ENCODE results near the gene TXNRD2.
"Not testable (repeated sequence)": the region's sequence is repeated elsewhere in the genome, so short reads cannot be mapped to it uniquely, and the experiment has no call there.

Gene TXNRD2

GRCh38 chr22:19844377-19845053 lies 97.1 kb downstream of the TXNRD2 start:
- peak; percentile 35 for DNase-seq (ENCODE audit: low spot score)

GRCh38 chr22:19843857-19844376 lies 97.7 kb downstream of the TXNRD2 start:
- DNase-seq (ENCODE audit: low spot score) = no peak

GRCh38 chr22:19843107-19843856 lies 98.3 kb downstream of the TXNRD2 start:
- DNase-seq (ENCODE audit: low spot score) = no peak

- DNase-seq (ENCODE audit: low spot score) = no peak
Observed at GRCh38 chr22:19842393-19843106, 99.1 kb downstream of the TXNRD2 start.

- no peak for DNase-seq (ENCODE audit: low spot score)
Observed at GRCh38 chr22:19841641-19842392, 99.8 kb downstream of the TXNRD2 start.

GRCh38 chr22:19840955-19841640 lies 100.5 kb downstream of the TXNRD2 start:
- DNase-seq (ENCODE audit: low spot score) = no peak

GRCh38 chr22:19840059-19840458 lies 101.6 kb downstream of the TXNRD2 start:
- no peak for DNase-seq (ENCODE audit: low spot score)

- no peak for DNase-seq (ENCODE audit: low spot score)
Observed at GRCh38 chr22:19837915-19838314, 103.7 kb downstream of the TXNRD2 start.

- DNase-seq (ENCODE audit: low spot score) = no peak
Observed at GRCh38 chr22:19836512-19836911, 105.1 kb downstream of the TXNRD2 start.

- no peak for DNase-seq (ENCODE audit: low spot score)
Observed at GRCh38 chr22:19834599-19834998, 107.0 kb downstream of the TXNRD2 start.

GRCh38 chr22:19833327-19833726 lies 108.3 kb downstream of the TXNRD2 start:
- DNase-seq (ENCODE audit: low spot score) = not testable (repeated sequence)

GRCh38 chr22:19832476-19833108 lies 109.0 kb downstream of the TXNRD2 start:
- DNase-seq (ENCODE audit: low spot score) = no peak

GRCh38 chr22:19831979-19832378 lies 109.6 kb downstream of the TXNRD2 start:
- DNase-seq (ENCODE audit: low spot score) = not testable (repeated sequence)

GRCh38 chr22:19831016-19831415 lies 110.6 kb downstream of the TXNRD2 start:
- no peak for DNase-seq (ENCODE audit: low spot score)

GRCh38 chr22:19828035-19828401 lies 113.6 kb downstream of the TXNRD2 start:
- no peak for DNase-seq (ENCODE audit: low spot score)

GRCh38 chr22:19827341-19828034 lies 114.1 kb downstream of the TXNRD2 start:
- no peak for DNase-seq (ENCODE audit: low spot score)

- DNase-seq (ENCODE audit: low spot score) = no peak
Observed at GRCh38 chr22:19826619-19826950, 115.0 kb downstream of the TXNRD2 start.

- DNase-seq (ENCODE audit: low spot score) = no peak
Observed at GRCh38 chr22:19825904-19826618, 115.6 kb downstream of the TXNRD2 start.
